IMR-90 (cell line): ENCODE data around the gene MFSD12. TPM values are rescaled to one million over a fixed set of nuclear protein-coding genes. Genes with fewer than 3 reads are reported as not detected.

Experiments used
- ATAC-seq: fragments of 200-7000 bp; cut with Tn5 transposase; 2 replicates; pipeline ENCODE4 v1.9.1; 2020; ENCODE audit warnings: low read depth, mild to moderate bottlenecking, moderate library complexity
- BruUV-seq: library from RNA; stranded (reverse); fragments of 400-500 nt; replicated peaks from 2 replicates; lab custom pipeline; 2021; lab: Mats Ljungman, UMichigan
- CTCF ChIA-PET: fragments of 300-600 bp; formaldehyde crosslinking; extraction: SDS; loops from one replicate; lab custom pipeline; 2021; ENCODE audit warnings: antibody characterized with exemption; lab: Yijun Ruan, JAX
- POLR2A ChIA-PET: fragments of 300-600 bp; sonication (Branson Sonifier 250); formaldehyde crosslinking; loops from one replicate; lab custom pipeline; 2022; ENCODE audit warnings: antibody characterized with exemption; ENCODE audit not compliant: unreplicated experiment; lab: Charles Lee
- DNase-seq: peaks from one replicate; pipeline ENCODE4 v3.0.0; 2013
- H2AFZ ChIP-seq: replicated peaks from 2 replicates; pipeline ENCODE3; 2013; ENCODE audit warnings: low read length, mild to moderate bottlenecking; ENCODE audit not compliant: poor library complexity
- H2AK5ac ChIP-seq: 2 replicates; pipeline ENCODE4 v1.6.1; 2013; ENCODE audit warnings: low read depth, low read length, inconsistent platforms
- H2AK9ac ChIP-seq: replicated peaks from 2 replicates; pipeline ENCODE3; 2013; ENCODE audit warnings: mild to moderate bottlenecking, low read depth, low read length, moderate library complexity; ENCODE audit not compliant: poor library complexity
- H2BK120ac ChIP-seq: 2 replicates; pipeline ENCODE4 v1.6.1; 2013; ENCODE audit warnings: low read depth, low read length, inconsistent platforms
- H2BK15ac ChIP-seq: 3 replicates; pipeline ENCODE4 v1.6.1; 2013; ENCODE audit warnings: low read depth, low read length, inconsistent platforms
- H2BK20ac ChIP-seq: 2 replicates; pipeline ENCODE4 v1.6.1; 2013; ENCODE audit warnings: low read depth, mild to moderate bottlenecking, inconsistent platforms, low read length, moderate library complexity
- H2BK5ac ChIP-seq: 2 replicates; pipeline ENCODE4 v1.6.1; 2013; ENCODE audit warnings: mild to moderate bottlenecking, low read depth, low read length, inconsistent platforms; ENCODE audit not compliant: poor library complexity, severe bottlenecking
- H3K14ac ChIP-seq: replicated peaks from 2 replicates; pipeline ENCODE4 v1.6.1; 2013; ENCODE audit warnings: low read depth, low read length, inconsistent platforms
- H3K18ac ChIP-seq: 2 replicates; pipeline ENCODE4 v1.6.1; 2013; ENCODE audit warnings: low read depth, low read length, control low read depth
- H3K23ac ChIP-seq: 2 replicates; pipeline ENCODE4 v1.6.1; 2013; ENCODE audit warnings: low read depth, low read length, inconsistent platforms
- H3K27ac ChIP-seq: 2 replicates; pipeline ENCODE4 v1.5.1; 2013; ENCODE audit warnings: mild to moderate bottlenecking, control low read depth, low read length; ENCODE audit not compliant: insufficient read depth
- H3K27me3 ChIP-seq: 2 replicates; pipeline ENCODE4 v1.6.1; 2013; ENCODE audit warnings: low read length; ENCODE audit not compliant: control insufficient read depth, insufficient read depth
- H3K36me3 ChIP-seq: 2 replicates; pipeline ENCODE4 v1.6.1; 2013; ENCODE audit warnings: low read length, mixed read lengths; ENCODE audit not compliant: control insufficient read depth, insufficient read depth
- H3K4ac ChIP-seq: 2 replicates; pipeline ENCODE4 v1.6.1; 2013; ENCODE audit warnings: low read depth, low read length, inconsistent platforms
- H3K4me1 ChIP-seq: 2 replicates; pipeline ENCODE4 v1.6.1; 2013; ENCODE audit warnings: low read length, mixed read lengths; ENCODE audit not compliant: control insufficient read depth, insufficient read depth
- H3K4me2 ChIP-seq: 2 replicates; pipeline ENCODE4 v1.6.1; 2013; ENCODE audit warnings: low read depth, mild to moderate bottlenecking, control low read depth, low read length, moderate library complexity
- H3K4me3 ChIP-seq: 2 replicates; pipeline ENCODE4 v1.5.1; 2013; ENCODE audit warnings: low read depth, mild to moderate bottlenecking, control low read depth, low read length, moderate library complexity; ENCODE audit not compliant: insufficient read depth
- H3K56ac ChIP-seq: 2 replicates; pipeline ENCODE4 v1.6.1; 2013; ENCODE audit warnings: low read length, inconsistent platforms; ENCODE audit not compliant: insufficient read depth; ENCODE audit errors: extremely low read depth
- H3K79me1 ChIP-seq, 2 experiments: 2 replicates each; pipeline ENCODE4 v1.6.1; 2013; ENCODE audit warnings: low read length in 2 of 2, inconsistent platforms in 1 of 2, low read depth in 1 of 2
- H3K9ac ChIP-seq: 2 replicates; pipeline ENCODE4 v1.6.1; 2013; ENCODE audit warnings: low read depth, low read length, control low read depth
- H3K9me1 ChIP-seq: 2 replicates; pipeline ENCODE4 v1.6.1; 2013; ENCODE audit warnings: low read length, inconsistent platforms; ENCODE audit not compliant: insufficient read depth
- H3K9me3 ChIP-seq: 2 replicates; pipeline ENCODE4 v1.6.1; 2013; ENCODE audit warnings: low read length; ENCODE audit not compliant: control insufficient read depth, insufficient read depth
- H4K20me1 ChIP-seq: 2 replicates; pipeline ENCODE4 v1.6.1; 2013; ENCODE audit warnings: low read length, inconsistent platforms; ENCODE audit not compliant: insufficient read depth
- H4K5ac ChIP-seq: 2 replicates; pipeline ENCODE4 v1.6.1; 2013; ENCODE audit warnings: mild to moderate bottlenecking, low read depth, low read length, control low read depth
- H4K8ac ChIP-seq, 2 experiments: 2 replicates each; pipeline ENCODE4 v1.6.1; 2013; ENCODE audit warnings: low read depth in 2 of 2, low read length in 2 of 2, control low read depth in 1 of 2, inconsistent platforms in 1 of 2
- H4K91ac ChIP-seq: 2 replicates; pipeline ENCODE4 v1.6.1; 2013; ENCODE audit warnings: low read depth, low read length, inconsistent platforms; ENCODE audit not compliant: insufficient read depth
- BHLHE40 ChIP-seq: fragments of 150-350 bp; IDR thresholded peaks from 2 replicates; pipeline ENCODE4 v1.6.1; 2016; ENCODE audit warnings: mild to moderate bottlenecking, low read depth, low read length
- POLR2A ChIP-seq: IDR thresholded peaks from 2 replicates; pipeline ENCODE4 v1.6.1; 2012; ENCODE audit warnings: mild to moderate bottlenecking, low read depth, low read length
- RCOR1 ChIP-seq: IDR thresholded peaks from 2 replicates; pipeline ENCODE4 v1.6.1; 2012; ENCODE audit warnings: mild to moderate bottlenecking, low read length, improper control_type of control experiment; ENCODE audit not compliant: insufficient replicate concordance
- RFX5 ChIP-seq: IDR thresholded peaks from 2 replicates; pipeline ENCODE4 v1.8.0; 2012; ENCODE audit warnings: low read depth, mild to moderate bottlenecking, low read length, moderate library complexity
- SMC3 ChIP-seq: fragments of 150-350 bp; IDR thresholded peaks from 2 replicates; pipeline ENCODE4 v1.6.1; 2016; ENCODE audit warnings: low read depth, mild to moderate bottlenecking, antibody characterized with exemption, low read length, moderate library complexity
- WGBS, 2 experiments: methylation state at CpG; one replicate each; pipeline versions ENCODE4 v1.1.5 to v1.1.7; 2013; ENCODE audit warnings: missing lambda C conversion rate in 2 of 2; ENCODE audit not compliant: insufficient read length in 1 of 2; ENCODE audit errors: extremely low coverage in 2 of 2; 5-methylcytosine and 5-hydroxymethylcytosine counted together
- dilution Hi-C: fragments of 300-500 bp; cut with HindIII; formaldehyde crosslinking; loops from one replicate; pipeline ENCODE4 v1.14.3; 2018; ENCODE audit warnings: low sequenced_read_pairs; ENCODE audit not compliant: unreplicated experiment
- in situ Hi-C: fragments of 300-500 bp; cut with MboI; formaldehyde crosslinking; loops from 3 replicates; pipeline ENCODE4 v1.14.3; 2019; ENCODE audit warnings: low sequenced_read_pairs, inconsistent platforms, mixed read lengths
- intact Hi-C: fragments of 100-400 bp; cut with micrococcal nuclease; formaldehyde crosslinking; loops from 2 replicates; pipeline ENCODE4 v1.10.0; 2022
- polyA plus RNA-seq, 3 experiments: library from polyadenylated mRNA; depleted of rRNA; stranded (reverse); fragments of >200 nt; gene quantifications; 2 replicates each; pipeline ENCODE4 v1.2.3, GENCODE V29; 2012; ENCODE audit warnings: low replicate concordance in 1 of 3
- total RNA-seq: library from RNA; depleted of rRNA; stranded (reverse); fragments of >200 nt; gene quantifications from 2 replicates; pipeline ENCODE4 v1.2.3, GENCODE V29; 2012
- TF ChIP-seq, protein P1 (sequence below): fragments of 150-350 bp; IDR thresholded peaks from 2 replicates; pipeline ENCODE4 v1.6.1; 2017; ENCODE audit warnings: mild to moderate bottlenecking, antibody characterized with exemption, low read length, low read depth

Gene MFSD12
- total and polyA plus RNA-seq, 2 of the 4 experiments (the other 2 are of a cell fraction), result 20.4 to 77.2 TPM

DNA sequence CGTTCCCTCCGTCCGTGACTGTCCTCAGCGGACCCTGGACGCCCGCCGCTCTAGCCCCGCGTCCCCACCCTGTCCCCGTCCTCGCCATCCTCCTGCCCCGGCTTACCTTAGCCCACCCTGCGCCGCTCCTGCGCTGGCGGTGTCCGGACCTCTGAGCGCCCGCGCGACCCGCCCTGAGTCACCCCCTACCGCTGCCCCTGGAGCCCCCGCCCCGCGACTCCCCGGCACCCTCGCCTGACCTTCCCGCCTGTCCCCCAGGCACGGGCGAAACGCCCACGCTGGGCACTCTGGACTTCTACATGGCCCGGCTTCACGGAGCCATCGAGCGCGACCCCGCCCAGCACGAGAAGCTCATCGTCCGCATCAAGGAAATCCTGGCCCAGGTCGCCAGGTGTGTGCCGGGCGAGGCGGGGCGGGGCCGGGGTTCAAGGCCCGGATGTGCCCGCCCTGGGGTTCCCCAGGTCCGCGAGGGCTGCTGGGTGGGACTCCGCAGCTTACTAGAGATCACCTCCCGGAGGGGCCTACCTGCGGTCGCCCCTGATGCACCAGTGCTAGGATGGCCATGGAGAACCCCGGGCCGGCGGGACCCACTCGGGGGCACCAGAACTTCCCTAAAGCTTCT lies 20.4 kb upstream of the MFSD12 start:
- no peak overlapping the region for H3K9ac ChIP-seq
- ATAC-seq (no peak), DNase-seq (no peak)
- no peak overlapping the region for H3K27ac ChIP-seq
- ChIA-PET CTCF (no interaction called here), POLR2A (no interaction called here)
- no peak overlapping the region for H3K14ac ChIP-seq
- H3K4me1 ChIP-seq, result peaks cover 5% of the 10 kb centered on the region
- H3K9me1 ChIP-seq, result peaks cover 9% of the 10 kb centered on the region; the same call in 1 of the 2 replicates
- H3K56ac ChIP-seq, result no peak overlapping the region
- H2BK15ac ChIP-seq, result no peak overlapping the region
- no peak overlapping the region for H3K23ac ChIP-seq
- no peak overlapping the region for H4K5ac ChIP-seq
- no peak overlapping the region for H2BK5ac ChIP-seq
- no peak overlapping the region for H3K4ac ChIP-seq
- peaks cover 15% of the 10 kb centered on the region; the same call in 1 of the 2 replicates for H3K36me3 ChIP-seq
- WGBS, 2 experiments, result 86% methylated on average over 35 of the region's 60 CpGs; no CpG with 5 or more reads in 1 of the 2 experiments
- in situ Hi-C loops (no loop called here), intact Hi-C loops (no loop called here), dilution Hi-C loops (no loop called here)
- H3K9me3 ChIP-seq, result no peaks in the 10 kb centered on the region
- H3K4me3 ChIP-seq, result no peak overlapping the region
- no peak overlapping the region for H2AK9ac ChIP-seq
- H2AFZ ChIP-seq, result no peak overlapping the region
- no peaks in the 10 kb centered on the region for H3K27me3 ChIP-seq
- H3K79me1 ChIP-seq, result peaks cover 3 to 14% of the 10 kb centered on the region in 2 experiments; a peak in 3 of 4 replicates
- H2BK20ac ChIP-seq, result no peak overlapping the region
- peaks cover 15% of the 10 kb centered on the region; the same call in 1 of the 2 replicates for H4K20me1 ChIP-seq
- H3K18ac ChIP-seq, result no peak overlapping the region
- TF ChIP-seq SMC3, result no peak
- TF ChIP-seq, protein P1, sequence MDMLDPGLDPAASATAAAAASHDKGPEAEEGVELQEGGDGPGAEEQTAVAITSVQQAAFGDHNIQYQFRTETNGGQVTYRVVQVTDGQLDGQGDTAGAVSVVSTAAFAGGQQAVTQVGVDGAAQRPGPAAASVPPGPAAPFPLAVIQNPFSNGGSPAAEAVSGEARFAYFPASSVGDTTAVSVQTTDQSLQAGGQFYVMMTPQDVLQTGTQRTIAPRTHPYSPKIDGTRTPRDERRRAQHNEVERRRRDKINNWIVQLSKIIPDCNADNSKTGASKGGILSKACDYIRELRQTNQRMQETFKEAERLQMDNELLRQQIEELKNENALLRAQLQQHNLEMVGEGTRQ, result no peak
- no peak for TF ChIP-seq RCOR1
- no peak for TF ChIP-seq RFX5
- TF ChIP-seq POLR2A, result no peak
- no peak for TF ChIP-seq BHLHE40
- no peak overlapping the region for H2AK5ac ChIP-seq
- H3K4me2 ChIP-seq, result no peak overlapping the region
- no TSS peak for BruUV-seq
- no peak overlapping the region for H4K91ac ChIP-seq
- H2BK120ac ChIP-seq, result no peak overlapping the region
- no peak overlapping the region for H4K8ac ChIP-seq
